ENCODE measurements around the gene PTPN9. TPM values are rescaled to one million over a fixed set of nuclear protein-coding genes. Genes with fewer than 3 reads are reported as not detected.
"Not testable (repeated sequence)": the region's sequence is repeated elsewhere in the genome, so short reads cannot be mapped to it uniquely, and the experiment has no call there.

PTPN9 gene
- total RNA-seq, 5 donors from 2014 or later (not counting 1 experiment from before 2014, with no cell fraction given): 12.7 to 19.6 (median 16.3) TPM

DNA sequence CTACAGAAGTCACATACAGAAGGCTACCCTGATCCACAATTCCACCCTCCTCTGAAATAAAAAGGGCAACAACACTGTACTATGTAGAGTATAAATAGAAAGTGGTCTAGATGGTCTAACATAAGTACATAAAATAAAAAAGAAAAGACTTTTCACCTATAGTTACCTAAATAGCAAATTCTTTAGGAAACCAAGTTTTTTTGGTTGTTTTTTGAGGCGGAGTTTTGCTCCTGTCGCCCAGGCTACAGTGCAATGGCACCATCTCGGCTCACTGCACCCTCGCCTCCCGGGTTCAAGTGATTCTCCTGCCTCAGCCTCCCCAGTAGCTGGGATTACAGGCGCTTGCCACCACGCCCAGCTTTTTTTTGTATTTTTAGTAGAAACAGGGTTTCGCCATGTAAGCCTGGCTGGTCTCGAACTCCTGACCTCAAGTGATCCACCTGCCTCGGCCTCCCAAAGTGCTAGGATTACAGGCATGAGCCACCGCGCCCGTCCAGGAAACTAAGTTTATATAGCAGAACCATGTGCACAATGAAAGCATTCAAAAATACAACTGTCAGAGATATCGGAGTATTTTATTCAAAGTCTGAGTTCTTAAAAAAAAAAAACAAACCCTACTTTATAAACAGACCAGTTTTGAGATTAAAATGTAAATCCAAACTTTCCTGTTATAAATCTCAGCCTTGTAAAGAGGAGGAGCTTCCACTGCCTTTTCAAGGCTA lies 129.4 kb downstream of the PTPN9 start:
- H3K27ac Mint-ChIP-seq: peak overlapping the region; percentile 89
- Histone ChIP-seq H3K27ac (ENCODE audit: low read length) (peak overlapping the region; percentile 53), H3K4me1 (ENCODE audit: control insufficient read depth in 1 of 2, extremely low read depth in 1 of 2, insufficient read depth in 2 of 2, low read length in 2 of 2) (peaks cover 50 to 60% of the 10 kb centered on the region in 2 experiments), H3K36me3 (ENCODE audit: control insufficient read depth in 2 of 2, extremely low read depth in 1 of 2, insufficient read depth in 1 of 2, low read length in 1 of 2) (peaks cover 0 to 4% of the 10 kb centered on the region in 2 donors), H3K4me3 (ENCODE audit: control insufficient read depth in 1 of 2, extremely low read depth in 1 of 2, low read length in 1 of 2) (peak overlapping the region; percentile 78 to 95), H3K27me3 (replicated peaks in 1 of 2; ENCODE audit: control insufficient read depth in 2 of 2, extremely low read depth in 1 of 2, insufficient read depth in 2 of 2, low read length in 1 of 2) (no peaks in the 10 kb centered on the region), H3K9me3 (no peaks in the 10 kb centered on the region)
- H3K27me3 Mint-ChIP-seq: no peaks in the 10 kb centered on the region
- CTCF ChIA-PET: no interaction called here
- POLR2A ChIA-PET: no interaction called here
- ATAC-seq (replicated peaks in 1 of 4) (no peak), DNase-seq (peak in 1 of 35 experiments; percentile 2)
- H3K36me3 Mint-ChIP-seq: peaks cover 9% of the 10 kb centered on the region
- H3K4me3 Mint-ChIP-seq: peak overlapping the region; percentile 91 to 100 (median 94)
- peaks cover 65 to 66% (median 65%) of the 10 kb centered on the region in 3 donors for H3K4me1 Mint-ChIP-seq
- WGBS (ENCODE audit: insufficient coverage): 70% methylated on average over 6 of the region's 14 CpGs
- no peaks in the 10 kb centered on the region for H3K9me3 Mint-ChIP-seq

DNA sequence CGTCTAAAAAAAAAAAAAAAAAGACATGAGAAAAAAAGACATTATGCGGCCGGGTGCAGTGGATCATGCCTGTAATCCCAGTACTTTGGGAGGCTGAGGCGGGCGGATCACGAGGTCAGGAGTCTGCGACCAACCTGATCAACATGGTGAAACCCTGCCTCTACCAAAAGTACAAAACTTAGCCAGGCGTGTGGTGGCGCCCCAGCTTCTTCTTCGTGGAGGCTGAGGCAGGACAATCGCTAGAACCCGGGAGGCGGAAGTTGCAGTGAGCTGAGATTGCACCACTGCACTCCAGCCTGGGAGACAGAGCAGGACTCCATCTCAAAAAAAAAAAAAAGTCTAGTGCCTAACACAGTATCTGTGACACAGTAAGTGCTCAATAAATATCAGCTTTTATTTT lies 130.9 kb downstream of the PTPN9 start:
- H3K4me1 ChIP-seq (ENCODE audit: control insufficient read depth in 1 of 2, extremely low read depth in 1 of 2, insufficient read depth in 2 of 2, low read length in 2 of 2): peaks cover 51 to 67% of the 10 kb centered on the region in 2 experiments
- H3K4me1 Mint-ChIP-seq: peaks cover 64 to 75% (median 74%) of the 10 kb centered on the region in 3 donors
- H3K4me3 ChIP-seq (ENCODE audit: control insufficient read depth in 1 of 2, extremely low read depth in 1 of 2, low read length in 1 of 2); H3K27ac Mint-ChIP-seq; DNase-seq; H3K9me3 ChIP-seq; ATAC-seq (replicated peaks in 1 of 4); CTCF ChIA-PET; H3K36me3 ChIP-seq (ENCODE audit: control insufficient read depth in 2 of 2, extremely low read depth in 1 of 2, insufficient read depth in 1 of 2, low read length in 1 of 2); H3K27me3 Mint-ChIP-seq; H3K27me3 ChIP-seq (replicated peaks in 1 of 2; ENCODE audit: control insufficient read depth in 2 of 2, extremely low read depth in 1 of 2, insufficient read depth in 2 of 2, low read length in 1 of 2); H3K9me3 Mint-ChIP-seq; H3K27ac ChIP-seq (ENCODE audit: low read length): not testable (repeated sequence)
- H3K4me3 Mint-ChIP-seq: peak overlapping the region in 1 of 3 donors; percentile 36
- POLR2A ChIA-PET: interaction anchor here in 1 of 2 donors (0.7 kb wide), 1 partner anchor 1045 kb away, joined by 3 read pairs; no protein-coding TSS in a partner anchor
- peaks cover 12% of the 10 kb centered on the region for H3K36me3 Mint-ChIP-seq
- WGBS (ENCODE audit: insufficient coverage): 80% methylated on average over 2 of the region's 13 CpGs

DNA sequence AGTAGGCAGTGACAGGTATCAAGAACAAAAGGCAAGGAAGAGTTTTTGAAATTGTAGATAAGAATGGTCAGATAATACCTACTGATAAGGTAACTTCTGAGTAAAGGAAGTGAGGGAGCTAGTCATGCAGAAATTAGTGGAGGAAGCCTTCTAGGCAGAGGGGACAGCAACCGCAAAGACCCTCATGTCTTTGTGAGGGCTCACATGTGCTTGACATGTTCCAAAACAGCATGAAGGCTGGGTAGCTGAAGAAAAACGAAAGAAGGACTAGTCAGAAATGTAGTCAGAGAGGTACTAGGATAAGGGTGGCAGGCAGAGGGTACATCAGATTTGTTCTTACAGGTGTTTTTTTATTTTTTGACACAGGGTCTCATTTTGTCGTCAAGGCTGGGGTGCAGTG lies 133.0 kb downstream of the PTPN9 start:
- Mint-ChIP-seq H3K4me1 (peaks cover 60 to 74% (median 72%) of the 10 kb centered on the region in 3 donors), H3K27me3 (no peaks in the 10 kb centered on the region), H3K9me3 (no peaks in the 10 kb centered on the region), H3K27ac (peak overlapping the region; percentile 49 to 69), H3K4me3 (peak overlapping the region in 2 of 3 donors; percentile 7 to 68), H3K36me3 (peaks cover 19% of the 10 kb centered on the region)
- CTCF ChIA-PET: interaction anchor here in 1 of 2 donors (1.3 kb wide), 2 partner anchors 10 to 180 kb away, joined by 3 to 7 read pairs; partner anchors contain the start of gene SNUPN
- H3K9me3 ChIP-seq: no peaks in the 10 kb centered on the region
- H3K4me1 ChIP-seq (ENCODE audit: control insufficient read depth in 1 of 2, extremely low read depth in 1 of 2, insufficient read depth in 2 of 2, low read length in 2 of 2): peaks cover 48 to 58% of the 10 kb centered on the region in 2 experiments
- peak overlapping the region; percentile 19 for H3K27ac ChIP-seq (ENCODE audit: low read length)
- ATAC-seq (replicated peaks in 1 of 4) (no peak), DNase-seq (no peak)
- no peaks in the 10 kb centered on the region for H3K27me3 ChIP-seq (replicated peaks in 1 of 2; ENCODE audit: control insufficient read depth in 2 of 2, extremely low read depth in 1 of 2, insufficient read depth in 2 of 2, low read length in 1 of 2)
- POLR2A ChIA-PET: interaction anchor here (0.6 to 1.8 kb wide), 4 partner anchors 10 to 74 kb away, joined by 3 to 12 read pairs (median 6); no protein-coding TSS in a partner anchor
- 10% methylated on average over 3 of the region's 3 CpGs for WGBS (ENCODE audit: insufficient coverage)
- no peak overlapping the region for H3K4me3 ChIP-seq (ENCODE audit: control insufficient read depth in 1 of 2, extremely low read depth in 1 of 2, low read length in 1 of 2)
- H3K36me3 ChIP-seq (ENCODE audit: control insufficient read depth in 2 of 2, extremely low read depth in 1 of 2, insufficient read depth in 1 of 2, low read length in 1 of 2): peaks cover 3 to 9% of the 10 kb centered on the region in 2 donors

DNA sequence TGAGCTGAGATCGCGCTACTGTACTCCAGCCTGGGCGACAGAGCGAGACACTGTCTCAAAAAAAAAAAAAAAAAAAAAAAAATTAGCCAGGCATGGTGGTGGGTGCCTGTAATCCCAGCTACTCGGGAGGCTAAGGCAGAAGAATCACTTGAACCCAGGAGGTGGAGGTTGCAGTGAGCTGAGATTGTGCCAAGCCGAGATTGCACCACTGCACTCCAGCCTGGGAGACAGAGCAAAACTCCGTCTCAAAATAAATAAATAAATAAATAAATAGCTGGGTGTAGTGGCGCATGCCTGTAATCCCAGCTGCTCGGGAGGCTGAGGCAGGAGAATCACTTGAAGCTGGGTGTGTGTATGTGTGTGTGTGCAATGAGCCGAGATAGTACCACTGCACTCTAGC lies 133.8 kb downstream of the PTPN9 start:
- not testable (repeated sequence) for H3K4me3 ChIP-seq (ENCODE audit: control insufficient read depth in 1 of 2, extremely low read depth in 1 of 2, low read length in 1 of 2); H3K27ac ChIP-seq (ENCODE audit: low read length); H3K27me3 ChIP-seq (replicated peaks in 1 of 2; ENCODE audit: control insufficient read depth in 2 of 2, extremely low read depth in 1 of 2, insufficient read depth in 2 of 2, low read length in 1 of 2); H3K9me3 ChIP-seq; ATAC-seq (replicated peaks in 1 of 4); DNase-seq; H3K27me3 Mint-ChIP-seq; H3K9me3 Mint-ChIP-seq
- H3K4me1 ChIP-seq (ENCODE audit: control insufficient read depth in 1 of 2, extremely low read depth in 1 of 2, insufficient read depth in 2 of 2, low read length in 2 of 2): peaks cover 48 to 55% of the 10 kb centered on the region in 2 experiments
- Mint-ChIP-seq H3K27ac (peak overlapping the region in 1 of 2 donors; percentile 6), H3K4me3 (peak overlapping the region in 1 of 3 donors; percentile 68), H3K36me3 (peaks cover 21% of the 10 kb centered on the region), H3K4me1 (peaks cover 57 to 73% (median 72%) of the 10 kb centered on the region in 3 donors)
- no CpG with 5 or more reads among the region's 10 CpGs for WGBS (ENCODE audit: insufficient coverage)
- peaks cover 5 to 11% of the 10 kb centered on the region in 2 donors for H3K36me3 ChIP-seq (ENCODE audit: control insufficient read depth in 2 of 2, extremely low read depth in 1 of 2, insufficient read depth in 1 of 2, low read length in 1 of 2)
- ChIA-PET CTCF (interaction anchor here in 1 of 2 donors (1.3 kb wide), 1 partner anchor 181 kb away, joined by 7 read pairs; the partner anchor contains the start of gene SNUPN), POLR2A (interaction anchor here (0.7 to 1.8 kb wide), 2 partner anchors 11 to 657 kb away, joined by 6 to 12 read pairs; no protein-coding TSS in a partner anchor)

DNA sequence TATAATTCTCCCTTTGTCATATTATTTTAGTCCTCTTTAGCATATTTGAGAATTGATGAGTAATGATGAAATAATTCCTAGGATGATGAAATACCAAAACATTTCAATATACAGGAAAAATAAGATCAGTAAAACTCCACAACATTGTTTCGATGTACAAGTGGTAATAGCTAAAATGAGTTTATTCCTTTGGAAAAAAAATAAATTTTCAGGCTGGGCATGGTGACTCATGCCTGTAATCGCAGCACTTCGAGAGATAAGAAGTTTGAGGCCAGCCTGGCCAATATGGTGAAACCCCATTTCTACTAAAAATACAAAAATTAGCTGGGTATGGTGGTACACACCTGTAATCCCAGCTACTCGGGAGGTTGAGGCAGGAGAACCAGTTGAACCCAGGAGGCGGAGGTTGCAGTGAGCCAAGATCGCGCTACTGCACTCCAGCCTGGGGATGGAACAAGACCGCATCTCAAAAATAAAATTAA lies 135.1 kb downstream of the PTPN9 start:
- H3K36me3 ChIP-seq (ENCODE audit: control insufficient read depth in 2 of 2, extremely low read depth in 1 of 2, insufficient read depth in 1 of 2, low read length in 1 of 2): peaks cover 5 to 12% of the 10 kb centered on the region in 2 donors
- ATAC-seq (replicated peaks in 1 of 4); H3K27me3 Mint-ChIP-seq; H3K27me3 ChIP-seq (replicated peaks in 1 of 2; ENCODE audit: control insufficient read depth in 2 of 2, extremely low read depth in 1 of 2, insufficient read depth in 2 of 2, low read length in 1 of 2); POLR2A ChIA-PET; H3K9me3 ChIP-seq; H3K4me3 ChIP-seq (ENCODE audit: control insufficient read depth in 1 of 2, extremely low read depth in 1 of 2, low read length in 1 of 2); H3K4me3 Mint-ChIP-seq; DNase-seq; H3K27ac ChIP-seq (ENCODE audit: low read length); H3K9me3 Mint-ChIP-seq: not testable (repeated sequence)
- CTCF ChIA-PET: interaction anchor here in 1 of 2 donors (0.9 kb wide), 1 partner anchor 10 kb away, joined by 3 read pairs; no protein-coding TSS in a partner anchor
- peaks cover 35 to 45% of the 10 kb centered on the region in 2 experiments for H3K4me1 ChIP-seq (ENCODE audit: control insufficient read depth in 1 of 2, extremely low read depth in 1 of 2, insufficient read depth in 2 of 2, low read length in 2 of 2)
- WGBS (ENCODE audit: insufficient coverage): no CpG with 5 or more reads among the region's 8 CpGs
- H3K4me1 Mint-ChIP-seq: peaks cover 50 to 64% (median 62%) of the 10 kb centered on the region in 3 donors
- H3K27ac Mint-ChIP-seq: peak overlapping the region; percentile 48 to 63
- peaks cover 24% of the 10 kb centered on the region for H3K36me3 Mint-ChIP-seq

DNA sequence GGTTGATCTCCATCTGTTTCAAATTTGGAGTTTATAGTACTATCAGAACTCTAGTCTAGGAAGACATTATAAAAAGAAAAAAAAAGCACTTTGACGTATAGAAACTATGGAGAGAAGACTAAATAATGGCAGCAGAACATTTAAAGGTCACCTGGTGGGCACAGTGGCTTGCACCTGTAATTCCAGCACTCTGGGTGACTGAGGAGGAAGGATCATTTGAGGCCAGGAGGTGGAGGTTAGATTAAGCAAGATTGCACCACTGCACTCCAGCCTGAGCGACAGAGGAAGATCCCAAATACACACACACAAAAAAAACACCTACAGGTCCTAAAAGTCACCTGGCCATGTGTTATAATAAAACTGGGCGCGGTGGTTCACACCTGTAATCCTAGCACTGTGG lies 141.4 kb downstream of the PTPN9 start:
- CTCF ChIA-PET: interaction anchor here in 1 of 2 donors (0.5 kb wide), 1 partner anchor 40 kb away, joined by 3 read pairs; no protein-coding TSS in a partner anchor
- Mint-ChIP-seq H3K4me3 (peak overlapping the region in 1 of 3 donors; percentile 17), H3K36me3 (peaks cover 23% of the 10 kb centered on the region), H3K27me3 (no peaks in the 10 kb centered on the region), H3K4me1 (peaks cover 60 to 63% (median 61%) of the 10 kb centered on the region in 3 donors), H3K9me3 (no peaks in the 10 kb centered on the region), H3K27ac (peak overlapping the region in 1 of 2 donors; percentile 64)
- no peak for ATAC-seq (replicated peaks in 1 of 4)
- no peak overlapping the region for H3K4me3 ChIP-seq (ENCODE audit: control insufficient read depth in 1 of 2, extremely low read depth in 1 of 2, low read length in 1 of 2)
- POLR2A ChIA-PET: no interaction called here
- no peaks in the 10 kb centered on the region for H3K9me3 ChIP-seq
- H3K27me3 ChIP-seq (replicated peaks in 1 of 2; ENCODE audit: control insufficient read depth in 2 of 2, extremely low read depth in 1 of 2, insufficient read depth in 2 of 2, low read length in 1 of 2): no peaks in the 10 kb centered on the region
- peaks cover 0 to 16% of the 10 kb centered on the region in 2 experiments for H3K4me1 ChIP-seq (ENCODE audit: control insufficient read depth in 1 of 2, extremely low read depth in 1 of 2, insufficient read depth in 2 of 2, low read length in 2 of 2)
- H3K36me3 ChIP-seq (ENCODE audit: control insufficient read depth in 2 of 2, extremely low read depth in 1 of 2, insufficient read depth in 1 of 2, low read length in 1 of 2): peaks cover 5 to 22% of the 10 kb centered on the region in 2 donors
- no peak overlapping the region for H3K27ac ChIP-seq (ENCODE audit: low read length)
- WGBS (ENCODE audit: insufficient coverage): no CpG with 5 or more reads among the region's 4 CpGs
- DNase-seq: no peak
